ENCODE results near the gene STAMBP.
"Not testable (repeated sequence)": the region's sequence is repeated elsewhere in the genome, so short reads cannot be mapped to it uniquely, and the experiment has no call there.

The STAMBP gene

GRCh38 chr2:73899801-73900336, 71.1 kb downstream of the STAMBP start:
- H3K4me3 ChIP-seq (ENCODE audit: low read depth, low read length) = no peak overlapping the region
- no peak for DNase-seq
- no peaks in the 10 kb centered on the region for H3K27me3 ChIP-seq
- H3K4me1 ChIP-seq = no peaks in the 10 kb centered on the region
- H3K36me3 ChIP-seq = no peaks in the 10 kb centered on the region
- no peak for TF ChIP-seq CTCF (IDR thresholded peaks at IDR 0.05; ENCODE audit: low read depth, low read length)
- H3K9me3 ChIP-seq = no peaks in the 10 kb centered on the region

GRCh38 chr2:73901143-73901542, 72.4 kb downstream of the STAMBP start:
- H3K4me1 ChIP-seq = no peaks in the 10 kb centered on the region
- H3K27me3 ChIP-seq = no peaks in the 10 kb centered on the region
- TF ChIP-seq CTCF (IDR thresholded peaks at IDR 0.05; ENCODE audit: low read depth, low read length) = no peak
- H3K4me3 ChIP-seq (ENCODE audit: low read depth, low read length) = no peak overlapping the region
- no peak for DNase-seq
- no peaks in the 10 kb centered on the region for H3K9me3 ChIP-seq
- no peaks in the 10 kb centered on the region for H3K36me3 ChIP-seq

GRCh38 chr2:73902284-73902683, 73.5 kb downstream of the STAMBP start:
- Histone ChIP-seq H3K4me3 (ENCODE audit: low read depth, low read length) (no peak overlapping the region), H3K36me3 (no peaks in the 10 kb centered on the region), H3K27me3 (no peaks in the 10 kb centered on the region), H3K4me1 (no peaks in the 10 kb centered on the region), H3K9me3 (no peaks in the 10 kb centered on the region)
- DNase-seq = no peak
- no peak for TF ChIP-seq CTCF (IDR thresholded peaks at IDR 0.05; ENCODE audit: low read depth, low read length)

- Histone ChIP-seq H3K4me1 (no peaks in the 10 kb centered on the region), H3K27me3 (no peaks in the 10 kb centered on the region), H3K9me3 (no peaks in the 10 kb centered on the region), H3K36me3 (no peaks in the 10 kb centered on the region), H3K4me3 (ENCODE audit: low read depth, low read length) (no peak overlapping the region)
- TF ChIP-seq CTCF (IDR thresholded peaks at IDR 0.05; ENCODE audit: low read depth, low read length) = no peak
- no peak for DNase-seq
Observed at GRCh38 chr2:73903313-73903712, 74.6 kb downstream of the STAMBP start.

GRCh38 chr2:73903949-73904613, 75.3 kb downstream of the STAMBP start:
- H3K36me3 ChIP-seq; H3K4me1 ChIP-seq; H3K9me3 ChIP-seq; DNase-seq; H3K27me3 ChIP-seq; H3K4me3 ChIP-seq (ENCODE audit: low read depth, low read length): not testable (repeated sequence)

GRCh38 chr2:73904952-73905351, 76.2 kb downstream of the STAMBP start:
- no peak for TF ChIP-seq CTCF (IDR thresholded peaks at IDR 0.05; ENCODE audit: low read depth, low read length)
- no peak overlapping the region for H3K4me3 ChIP-seq (ENCODE audit: low read depth, low read length)
- no peaks in the 10 kb centered on the region for H3K4me1 ChIP-seq
- no peak for DNase-seq
- H3K9me3 ChIP-seq = no peaks in the 10 kb centered on the region
- H3K27me3 ChIP-seq = no peaks in the 10 kb centered on the region
- H3K36me3 ChIP-seq = no peaks in the 10 kb centered on the region

All from BE2C (cell line).